Astrocyte of the spinal cord (primary cell): ENCODE measurements around the gene UBE2Q2.

Source experiments
- DNase-seq: peaks from one replicate; pipeline ENCODE4 v3.0.0; 2011; ENCODE audit warnings: low read depth, low spot score
- H3K4me3 ChIP-seq: 2 replicates; pipeline ENCODE4 v1.5.1; 2011; ENCODE audit warnings: low read depth, mild to moderate bottlenecking, low read length, moderate library complexity
- CTCF ChIP-seq: IDR thresholded peaks from 2 replicates; pipeline ENCODE4 v1.5.1; 2012; ENCODE audit warnings: low read depth, mild to moderate bottlenecking, low read length, inconsistent platforms
- in situ Hi-C: cut with HindIII; loops from 2 replicates; pipeline ENCODE4 v1.10.0; 2017; ENCODE audit warnings: low sequenced_read_pairs

Gene UBE2Q2

GRCh38 chr15:75836959-75837334 is 6.3 kb upstream of the UBE2Q2 start:
- in situ Hi-C loops, result no loop called here

GRCh38 chr15:75840659-75841058 is 2.6 kb upstream of the UBE2Q2 start:
- in situ Hi-C loops, result no loop called here

More at GRCh38 chr15:75836959-75837334, 6.3 kb upstream of the UBE2Q2 start:
- TF ChIP-seq CTCF, result no peak
- no peak overlapping the region for H3K4me3 ChIP-seq
- DNase-seq, result peak; percentile 90

GRCh38 chr15:75841626-75842025 is 1.6 kb upstream of the UBE2Q2 start:
- no peak for DNase-seq
- TF ChIP-seq CTCF, result no peak
- no peak overlapping the region for H3K4me3 ChIP-seq
- in situ Hi-C loops, result no loop called here

More at GRCh38 chr15:75840659-75841058, 2.6 kb upstream of the UBE2Q2 start:
- TF ChIP-seq CTCF, result no peak
- no peak overlapping the region for H3K4me3 ChIP-seq
- peak; percentile 79 for DNase-seq

GRCh38 chr15:75843678-75844581 is 683 bp downstream of the UBE2Q2 start:
- in situ Hi-C loops, result no loop called here
- peak; percentile 67 for DNase-seq
- no peak for TF ChIP-seq CTCF
- H3K4me3 ChIP-seq, result peak overlapping the region; percentile 88

- DNase-seq, result no peak
- in situ Hi-C loops, result no loop called here
- no peak for TF ChIP-seq CTCF
- peak overlapping the region; percentile 88 for H3K4me3 ChIP-seq
Observed at GRCh38 chr15:75844629-75845335, 1.5 kb downstream of the UBE2Q2 start.

GRCh38 chr15:75849167-75849566 is 5.9 kb downstream of the UBE2Q2 start:
- no peak for TF ChIP-seq CTCF
- H3K4me3 ChIP-seq, result no peak overlapping the region
- no peak for DNase-seq
- in situ Hi-C loops, result no loop called here
